SK-N-SH (cell line): ENCODE data around the gene CCL22. TPM values are rescaled to one million over a fixed set of nuclear protein-coding genes. Genes with fewer than 3 reads are reported as not detected.
A peak's percentile ranks its signal among the peaks of the same experiment; 100 is the strongest.

Source experiments
- CTCF ChIA-PET: fragments of 300-600, 350-600 bp; formaldehyde crosslinking; extraction: SDS; loops from one replicate; lab custom pipeline; 2021; lab: Yijun Ruan, JAX
- POLR2A ChIA-PET: fragments of 350-600 bp; sonication (Branson Sonifier 250); formaldehyde crosslinking; extraction: SDS; loops from one replicate; lab custom pipeline; 2020; ENCODE audit warnings: antibody characterized with exemption, inconsistent platforms; lab: Yijun Ruan, JAX
- DNase-seq: peaks from one replicate; pipeline ENCODE4 v3.0.0; 2012
- H2AFZ ChIP-seq: fragments of 200-600 bp; sonication (generic); 2 replicates; pipeline ENCODE4 v1.8.1; 2016; ENCODE audit warnings: antibody characterized with exemption, mild to moderate bottlenecking, low read depth
- H3F3A ChIP-seq: fragments of 200-600 bp; sonication (generic); replicated peaks from 2 replicates; pipeline ENCODE3; 2016; ENCODE audit warnings: antibody characterized with exemption, mild to moderate bottlenecking; ENCODE audit not compliant: insufficient read depth
- H3K27ac ChIP-seq, 2 experiments: fragments of 200-500 bp in 1 of 2; fragments of 200-600 bp in 1 of 2; sonication (Bioruptor generic) in 1 of 2; sonication (generic), shearing (Covaris generic) in 1 of 2; 2 replicates each; pipeline versions ENCODE4 v1.5.1 to v1.6.1; 2014 to 2016; ENCODE audit warnings: low read depth in 2 of 2, inconsistent platforms in 1 of 2, low read length in 1 of 2, mild to moderate bottlenecking in 1 of 2, mixed read lengths in 1 of 2
- H3K27me3 ChIP-seq: fragments of 200-600 bp; sonication (generic), shearing (Covaris generic); 2 replicates; pipeline ENCODE4 v1.6.1; 2016; ENCODE audit warnings: mixed run types; ENCODE audit not compliant: insufficient read depth
- H3K36me3 ChIP-seq, 2 experiments: fragments of 200-500 bp in 1 of 2; fragments of 200-600 bp in 1 of 2; sonication (Bioruptor generic) in 1 of 2; sonication (generic) in 1 of 2; replicated peaks in 1 of 2; 2 replicates each; pipeline versions ENCODE3 to v1.5.1; 2014 to 2016; ENCODE audit warnings: low read length in 1 of 2, mild to moderate bottlenecking in 1 of 2; ENCODE audit not compliant: insufficient read depth in 2 of 2, control insufficient read depth in 1 of 2
- H3K4me1 ChIP-seq, 2 experiments: fragments of 200-500 bp in 1 of 2; fragments of 200-600 bp in 1 of 2; sonication (Bioruptor generic) in 1 of 2; sonication (generic), shearing (Covaris generic) in 1 of 2; 2 replicates each; pipeline versions ENCODE4 v1.5.1 to v1.6.1; 2014 to 2016; ENCODE audit warnings: low read depth in 1 of 2, low read length in 1 of 2, mixed run types in 1 of 2; ENCODE audit not compliant: insufficient read depth in 2 of 2, control insufficient read depth in 1 of 2
- H3K4me2 ChIP-seq: fragments of 200-600 bp; sonication (generic), shearing (Covaris generic); 2 replicates; pipeline ENCODE4 v1.6.1; 2017; ENCODE audit warnings: mixed run types
- H3K4me3 ChIP-seq, 2 experiments: fragments of 200-500 bp in 1 of 2; fragments of 200-600 bp in 1 of 2; sonication (Bioruptor generic) in 1 of 2; sonication (generic), shearing (Covaris generic) in 1 of 2; 2 replicates each; pipeline versions ENCODE4 v1.5.1 to v1.8.1; 2014 to 2016; ENCODE audit warnings: low read depth in 2 of 2, inconsistent platforms in 1 of 2, low read length in 1 of 2, mild to moderate bottlenecking in 1 of 2, mixed read lengths in 1 of 2, moderate library complexity in 1 of 2
- H3K79me2 ChIP-seq: fragments of 200-600 bp; sonication (generic); 2 replicates; pipeline ENCODE4 v1.8.1; 2017; ENCODE audit warnings: mild to moderate bottlenecking; ENCODE audit not compliant: insufficient read depth
- H3K9ac ChIP-seq: fragments of 200-600 bp; sonication (generic); 2 replicates; pipeline ENCODE4 v1.6.1; 2017; ENCODE audit warnings: mixed run types
- H3K9me2 ChIP-seq: fragments of 200-600 bp; sonication (generic); 2 replicates; pipeline ENCODE4 v1.6.1; 2017; ENCODE audit warnings: mixed run types
- H3K9me3 ChIP-seq: fragments of 200-600 bp; sonication (generic); 2 replicates; pipeline ENCODE4 v1.6.1; 2017; ENCODE audit warnings: mixed run types, mild to moderate bottlenecking, moderate library complexity
- H4K20me1 ChIP-seq: fragments of 200-600 bp; sonication (generic); 2 replicates; pipeline ENCODE4 v1.6.1; 2017; ENCODE audit warnings: mild to moderate bottlenecking, mixed run types; ENCODE audit not compliant: insufficient read depth
- CHD2 ChIP-seq: fragments of 150-350 bp; IDR thresholded peaks from 2 replicates; pipeline ENCODE4 v1.6.1; 2018; ENCODE audit warnings: low read length; ENCODE audit not compliant: partially characterized antibody
- EP300 ChIP-seq, 2 experiments: IDR thresholded peaks; 2 replicates each; pipeline versions ENCODE4 v1.4.0 to v1.6.1; 2012; ENCODE audit warnings: borderline replicate concordance in 1 of 2, low read depth in 1 of 2, low read length in 1 of 2
- EZH2phosphoT487 ChIP-seq: fragments of 200-600 bp; sonication (generic); IDR thresholded peaks from 2 replicates; pipeline ENCODE4 v1.6.1; 2017; ENCODE audit warnings: low read depth, mixed run types, mild to moderate bottlenecking, antibody characterized with exemption, moderate library complexity, borderline replicate concordance
- FOXJ3 ChIP-seq: sonication (generic); formaldehyde crosslinking; IDR thresholded peaks from 2 replicates; pipeline ENCODE4 v1.5.1; 2020; ENCODE audit warnings: mild to moderate bottlenecking, missing genetic modification reagents
- FOXM1 ChIP-seq: IDR thresholded peaks from 2 replicates; pipeline ENCODE4 v1.4.0; 2012; ENCODE audit warnings: low read depth, mild to moderate bottlenecking
- GABPA ChIP-seq: IDR thresholded peaks from 2 replicates; pipeline ENCODE4 v1.4.0; 2012; ENCODE audit warnings: low read depth, mild to moderate bottlenecking
- GATA2 ChIP-seq: sonication (generic); formaldehyde crosslinking; IDR thresholded peaks from 2 replicates; pipeline ENCODE4 v1.5.0; 2020; ENCODE audit warnings: mild to moderate bottlenecking, missing genetic modification reagents
- MAX ChIP-seq: IDR thresholded peaks from 2 replicates; pipeline ENCODE4 v1.4.0; 2012; ENCODE audit warnings: low read depth
- MEF2A ChIP-seq: IDR thresholded peaks from 2 replicates; pipeline ENCODE4 v1.4.0; 2012; ENCODE audit warnings: low read depth, borderline replicate concordance
- MXI1 ChIP-seq: IDR thresholded peaks from 2 replicates; pipeline ENCODE4 v1.6.1; 2012; ENCODE audit warnings: mild to moderate bottlenecking, low read depth, low read length, improper control_type of control experiment
- NFIC ChIP-seq: IDR thresholded peaks from 2 replicates; pipeline ENCODE4 v1.4.0; 2012; ENCODE audit warnings: borderline replicate concordance
- NRF1 ChIP-seq: IDR thresholded peaks from 2 replicates; pipeline ENCODE4 v1.6.1; 2012; ENCODE audit warnings: low read depth, mild to moderate bottlenecking, low read length
- POLR2AphosphoS5 ChIP-seq: IDR thresholded peaks from 2 replicates; pipeline ENCODE4 v1.6.1; 2012; ENCODE audit warnings: low read depth, low read length
- RAD21 ChIP-seq: IDR thresholded peaks from 2 replicates; pipeline ENCODE4 v1.6.1; 2012; ENCODE audit warnings: mild to moderate bottlenecking, low read length
- RFX5 ChIP-seq: IDR thresholded peaks from 2 replicates; pipeline ENCODE4 v1.6.1; 2012; ENCODE audit warnings: mild to moderate bottlenecking, improper control_type of control experiment, low read length
- RXRA ChIP-seq: IDR thresholded peaks from 2 replicates; pipeline ENCODE4 v1.4.0; 2012; ENCODE audit warnings: low read depth, mild to moderate bottlenecking, borderline replicate concordance
- SMC3 ChIP-seq: IDR thresholded peaks from 2 replicates; pipeline ENCODE4 v1.6.1; 2012; ENCODE audit warnings: low read depth, low read length, improper control_type of control experiment
- TAF1 ChIP-seq: IDR thresholded peaks from 2 replicates; pipeline ENCODE4 v1.6.1; 2012; ENCODE audit warnings: low read depth, mild to moderate bottlenecking, low read length, moderate library complexity, borderline replicate concordance
- WGBS: methylation state at CpG from one replicate; pipeline ENCODE4 v1.1.6; 2017; ENCODE audit warnings: low lambda C conversion rate; 5-methylcytosine and 5-hydroxymethylcytosine counted together
- polyA plus RNA-seq, 3 experiments: library from polyadenylated mRNA; depleted of rRNA; stranded (reverse); fragments of >200 nt; gene quantifications; 2 replicates each; pipeline ENCODE4 v1.2.3, GENCODE V29; 2012
- TF ChIP-seq, protein P1 (sequence below): fragments of 200-600 bp; sonication (generic); IDR thresholded peaks from 2 replicates; pipeline ENCODE4 v1.6.1; 2017; ENCODE audit warnings: antibody characterized with exemption, mild to moderate bottlenecking, moderate library complexity
- TF ChIP-seq, protein P2 (sequence below): IDR thresholded peaks from 2 replicates; pipeline ENCODE4; 2012

Gene CCL22
- polyA plus RNA-seq, 1 of the 3 experiments (the other 2 are of a cell fraction) = not detected

- POLR2A ChIA-PET = interaction anchor here (1.0 to 1.9 kb wide), 6 partner anchors 9 to 135 kb away, joined by 3 to 12 read pairs (median 4); no protein-coding TSS in a partner anchor
- peak within 1 kb of the TSS; percentile 97 for H3K4me2 ChIP-seq
- CTCF ChIA-PET = interaction anchor here (0.8 to 10.1 kb wide), 11 partner anchors 8 to 176 kb away, joined by 3 to 97 read pairs (median 3); partner anchors contain the start of genes CIAPIN1 and COQ9
Measured at GRCh38 chr16:57372372-57373116, 14.0 kb downstream of the CCL22 start, which contains the start of gene CX3CL1. Gene CX3CL1 (plus strand): TSS chr16:57372490. CDS start chr16:57372569, 79 bp downstream.

More at GRCh38 chr16:57372372-57373116, 14.0 kb downstream of the CCL22 start, which contains the start of gene CX3CL1:
- H3K4me1 ChIP-seq = peaks cover 25 to 36% of the 10 kb centered on the region in 2 experiments; a peak in 3 of 4 replicates
- no peaks in the 10 kb centered on the region for H3K79me2 ChIP-seq
- no peaks in the 10 kb centered on the region for H3K27me3 ChIP-seq
- H4K20me1 ChIP-seq = no peaks in the 10 kb centered on the region
- no peaks in the 10 kb centered on the region for H3K36me3 ChIP-seq
- no peaks in the 10 kb centered on the region for H3K9me3 ChIP-seq
- H2AFZ ChIP-seq = peak within 1 kb of the TSS; percentile 88
- H3K9ac ChIP-seq = peak within 1 kb of the TSS; percentile 64
- no peaks in the 10 kb centered on the region for H3K9me2 ChIP-seq
- peak within 1 kb of the TSS; percentile 52 to 72 for H3K4me3 ChIP-seq
- H3K27ac ChIP-seq = peak within 1 kb of the TSS; percentile 57 to 96; a peak in 3 of 4 replicates
- WGBS = 3% methylated on average over 11 of the region's 23 CpGs
- no peaks in the 10 kb centered on the region for H3F3A ChIP-seq
- peak; percentile 92 for DNase-seq
- TF ChIP-seq GATA2 (CRISPR knock-in tag) (peak; percentile 16; the same call in 1 of the 2 replicates), MEF2A (no peak), RAD21 (peak; percentile 38), FOXJ3 (peak; percentile 26; the same call in 1 of the 2 replicates), MAX (no peak), POLR2AphosphoS5 (peak; percentile 43; the same call in 1 of the 2 replicates), NRF1 (no peak), RXRA (no peak), EP300 (IDR thresholded peaks at IDR 0.05; ENCODE audit: borderline replicate concordance in 1 of 2, low read depth in 1 of 2, low read length in 1 of 2) (peak in 1 of 2 experiments; percentile 64; a peak in 1 of 4 replicates), SMC3 (peak; percentile 16; the same call in 1 of the 2 replicates), EZH2phosphoT487 (no peak), MXI1 (peak; percentile 45; the same call in 1 of the 2 replicates), TAF1 (0 out of 2 replicates have a peak, but pooled peaks have one; percentile 6), GABPA (no peak), FOXM1 (no peak), CHD2 (peak; percentile 84), RFX5 (no peak), NFIC (0 out of 2 replicates have a peak, but pooled peaks have one; percentile 6)
- TF ChIP-seq, protein P1, sequence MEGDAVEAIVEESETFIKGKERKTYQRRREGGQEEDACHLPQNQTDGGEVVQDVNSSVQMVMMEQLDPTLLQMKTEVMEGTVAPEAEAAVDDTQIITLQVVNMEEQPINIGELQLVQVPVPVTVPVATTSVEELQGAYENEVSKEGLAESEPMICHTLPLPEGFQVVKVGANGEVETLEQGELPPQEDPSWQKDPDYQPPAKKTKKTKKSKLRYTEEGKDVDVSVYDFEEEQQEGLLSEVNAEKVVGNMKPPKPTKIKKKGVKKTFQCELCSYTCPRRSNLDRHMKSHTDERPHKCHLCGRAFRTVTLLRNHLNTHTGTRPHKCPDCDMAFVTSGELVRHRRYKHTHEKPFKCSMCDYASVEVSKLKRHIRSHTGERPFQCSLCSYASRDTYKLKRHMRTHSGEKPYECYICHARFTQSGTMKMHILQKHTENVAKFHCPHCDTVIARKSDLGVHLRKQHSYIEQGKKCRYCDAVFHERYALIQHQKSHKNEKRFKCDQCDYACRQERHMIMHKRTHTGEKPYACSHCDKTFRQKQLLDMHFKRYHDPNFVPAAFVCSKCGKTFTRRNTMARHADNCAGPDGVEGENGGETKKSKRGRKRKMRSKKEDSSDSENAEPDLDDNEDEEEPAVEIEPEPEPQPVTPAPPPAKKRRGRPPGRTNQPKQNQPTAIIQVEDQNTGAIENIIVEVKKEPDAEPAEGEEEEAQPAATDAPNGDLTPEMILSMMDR = peak; percentile 25; the same call in 1 of the 2 replicates
- TF ChIP-seq, protein P2, sequence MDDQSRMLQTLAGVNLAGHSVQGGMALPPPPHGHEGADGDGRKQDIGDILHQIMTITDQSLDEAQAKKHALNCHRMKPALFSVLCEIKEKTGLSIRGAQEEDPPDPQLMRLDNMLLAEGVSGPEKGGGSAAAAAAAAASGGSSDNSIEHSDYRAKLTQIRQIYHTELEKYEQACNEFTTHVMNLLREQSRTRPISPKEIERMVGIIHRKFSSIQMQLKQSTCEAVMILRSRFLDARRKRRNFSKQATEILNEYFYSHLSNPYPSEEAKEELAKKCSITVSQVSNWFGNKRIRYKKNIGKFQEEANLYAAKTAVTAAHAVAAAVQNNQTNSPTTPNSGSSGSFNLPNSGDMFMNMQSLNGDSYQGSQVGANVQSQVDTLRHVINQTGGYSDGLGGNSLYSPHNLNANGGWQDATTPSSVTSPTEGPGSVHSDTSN = no peak
